HFFc6 (cell line): ENCODE measurements around the gene STS. TPM values are rescaled to one million over a fixed set of nuclear protein-coding genes. Genes with fewer than 3 reads are reported as not detected.

Experiments used
- DNase-seq: peaks from one replicate; pipeline ENCODE4 v3.0.0-alpha.2; 2018
- H3K27ac Mint-ChIP-seq: 2 replicates; pipeline ENCODE4 v1.8.0; 2020; ENCODE audit warnings: mild to moderate bottlenecking, mixed read lengths
- H3K27me3 Mint-ChIP-seq: 2 replicates; pipeline ENCODE4 v1.8.0; 2021; ENCODE audit warnings: mild to moderate bottlenecking, moderate library complexity, mixed read lengths; ENCODE audit not compliant: insufficient read depth
- H3K36me3 Mint-ChIP-seq: 2 replicates; pipeline ENCODE4 v1.8.0; 2021; ENCODE audit warnings: low read depth, mixed read lengths
- H3K4me1 Mint-ChIP-seq: 2 replicates; pipeline ENCODE4 v1.8.0; 2020; ENCODE audit warnings: low read depth, mixed read lengths
- H3K4me3 Mint-ChIP-seq: 2 replicates; pipeline ENCODE4 v1.8.0; 2020; ENCODE audit warnings: mild to moderate bottlenecking, moderate library complexity, mixed read lengths
- H3K9me3 Mint-ChIP-seq: 2 replicates; pipeline ENCODE4 v1.8.0; 2020; ENCODE audit warnings: mild to moderate bottlenecking, mixed read lengths
- CTCF ChIP-seq: fragments of 200-600 bp; sonication (generic); IDR thresholded peaks from 2 replicates; pipeline ENCODE4 v1.5.0; 2021; ENCODE audit warnings: antibody characterized with exemption, mild to moderate bottlenecking
- total RNA-seq, 6 experiments: library from RNA; stranded (reverse); fragmentation: NEBNext Ultra II Directional; extraction: Animal tissue kit (Norgen Biotek cat#: 25700); gene quantifications; 2 replicates in 1 of 6; 3 replicates in 5 of 6; pipeline ENCODE4 v1.2.3, GENCODE V29; 2021

The STS gene
- total RNA-seq, 6 experiments from 2014 or later, result 11.3 to 15.2 (median 13.3) TPM

DNA sequence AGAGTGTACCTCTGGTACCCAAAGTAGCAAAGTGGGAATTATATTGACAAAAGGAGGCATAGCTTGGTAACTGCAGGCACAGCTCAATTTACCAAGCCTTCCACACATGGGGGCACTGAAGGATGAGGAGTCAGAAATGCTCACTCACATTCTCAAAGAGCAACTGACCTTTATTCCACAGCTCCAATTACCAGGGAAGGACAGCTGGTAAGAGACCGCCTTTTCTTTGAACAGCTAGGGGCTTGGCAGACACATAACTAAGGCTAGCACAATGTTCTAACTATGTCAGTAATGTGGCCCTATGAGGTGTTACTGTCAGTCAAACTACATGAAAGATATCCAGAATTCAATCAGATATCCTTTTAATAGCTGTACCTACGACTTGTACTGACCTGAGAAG is 20.5 kb upstream of the STS start:
- no peak overlapping the region for H3K4me3 Mint-ChIP-seq
- DNase-seq, result no peak
- peaks cover 24% of the 10 kb centered on the region for H3K4me1 Mint-ChIP-seq
- peaks cover 14% of the 10 kb centered on the region; the same call in 1 of the 2 replicates for H3K36me3 Mint-ChIP-seq
- no peaks in the 10 kb centered on the region for H3K27me3 Mint-ChIP-seq
- no peak overlapping the region for H3K27ac Mint-ChIP-seq
- no peaks in the 10 kb centered on the region for H3K9me3 Mint-ChIP-seq
- no peak for TF ChIP-seq CTCF

- DNase-seq, result no peak
- peaks cover 4% of the 10 kb centered on the region; the same call in 1 of the 2 replicates for H3K36me3 Mint-ChIP-seq
- peak overlapping the region; percentile 91; the same call in 1 of the 2 replicates for H3K27ac Mint-ChIP-seq
- peaks cover 45% of the 10 kb centered on the region for H3K4me1 Mint-ChIP-seq
- H3K4me3 Mint-ChIP-seq, result no peak overlapping the region
- H3K9me3 Mint-ChIP-seq, result no peaks in the 10 kb centered on the region
- no peak for TF ChIP-seq CTCF
- H3K27me3 Mint-ChIP-seq, result no peaks in the 10 kb centered on the region; the same call in 1 of the 2 replicates
Observed at GRCh38 chrX:7131621-7132020, 15.9 kb upstream of the STS start.

DNA sequence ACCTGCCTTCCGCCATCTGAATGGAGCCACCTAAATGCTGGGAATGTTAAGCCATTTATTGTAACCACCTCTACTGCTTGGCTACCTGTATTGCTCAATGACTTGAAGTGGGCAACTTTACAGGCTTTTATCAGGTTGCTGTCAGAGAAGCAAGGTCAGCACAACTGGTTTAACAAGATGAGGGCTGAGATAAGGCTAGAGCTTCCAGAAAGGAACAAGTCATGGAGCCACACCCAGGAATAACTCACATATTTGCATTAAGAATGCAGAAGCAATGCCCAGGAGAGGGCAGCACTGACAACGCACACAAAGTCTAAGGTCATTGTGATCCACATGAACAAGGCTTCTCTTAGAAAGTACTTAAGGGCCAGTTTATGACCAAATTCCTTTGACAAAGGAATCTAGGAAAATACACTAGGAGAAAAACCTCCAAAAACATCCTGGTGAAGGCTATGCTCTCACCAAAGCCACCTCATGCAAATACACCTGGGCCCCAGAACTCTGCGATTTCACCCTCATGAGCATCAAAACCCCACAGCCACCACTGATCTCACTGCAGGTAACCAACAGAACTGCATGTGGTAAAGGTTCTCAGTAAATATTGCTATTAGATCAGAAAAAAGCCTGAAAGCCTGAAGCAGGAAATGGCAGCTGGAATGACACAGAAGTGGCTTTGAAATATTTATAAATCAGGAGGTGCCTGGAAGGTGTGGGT is 15.0 kb upstream of the STS start:
- Mint-ChIP-seq H3K4me1 (peaks cover 45% of the 10 kb centered on the region), H3K27me3 (no peaks in the 10 kb centered on the region; the same call in 1 of the 2 replicates), H3K4me3 (peak overlapping the region; percentile 60; the same call in 1 of the 2 replicates), H3K9me3 (no peaks in the 10 kb centered on the region), H3K36me3 (peaks cover 4% of the 10 kb centered on the region; the same call in 1 of the 2 replicates), H3K27ac (peak overlapping the region; percentile 91)
- TF ChIP-seq CTCF, result peak; percentile 77
- DNase-seq, result peak; percentile 83

DNA sequence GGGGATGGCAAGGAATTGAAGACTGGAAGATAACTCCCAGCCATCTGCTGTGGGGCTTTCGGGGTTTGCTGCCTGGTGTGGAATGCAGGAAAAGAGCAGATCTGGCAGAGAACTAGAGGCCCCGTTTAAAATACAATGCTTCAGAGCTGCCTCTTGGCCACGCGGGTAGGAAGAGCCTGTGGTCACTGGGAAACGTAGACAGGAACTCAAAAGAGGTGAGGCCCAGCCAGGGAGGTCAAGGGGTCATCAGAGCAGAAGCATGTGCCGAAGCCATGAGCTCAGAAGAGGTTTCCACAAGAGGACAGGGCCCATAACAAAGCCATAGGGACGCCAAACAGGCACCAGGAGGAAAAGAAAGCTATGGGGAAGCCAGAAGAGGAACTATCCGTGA is 14.5 kb upstream of the STS start:
- H3K4me3 Mint-ChIP-seq, result peak overlapping the region; percentile 60; the same call in 1 of the 2 replicates
- H3K9me3 Mint-ChIP-seq, result no peaks in the 10 kb centered on the region
- peaks cover 1% of the 10 kb centered on the region; the same call in 1 of the 2 replicates for H3K27me3 Mint-ChIP-seq
- H3K4me1 Mint-ChIP-seq, result peaks cover 50% of the 10 kb centered on the region
- DNase-seq, result no peak
- peaks cover 4% of the 10 kb centered on the region; the same call in 1 of the 2 replicates for H3K36me3 Mint-ChIP-seq
- H3K27ac Mint-ChIP-seq, result peak overlapping the region; percentile 91
- TF ChIP-seq CTCF, result no peak

- no peaks in the 10 kb centered on the region for H3K9me3 Mint-ChIP-seq
- no peak overlapping the region for H3K4me3 Mint-ChIP-seq
- TF ChIP-seq CTCF, result no peak
- H3K36me3 Mint-ChIP-seq, result peaks cover 4% of the 10 kb centered on the region; the same call in 1 of the 2 replicates
- H3K27me3 Mint-ChIP-seq, result peaks cover 1% of the 10 kb centered on the region; the same call in 1 of the 2 replicates
- DNase-seq, result no peak
- H3K4me1 Mint-ChIP-seq, result peaks cover 68% of the 10 kb centered on the region
- peak overlapping the region; percentile 49 for H3K27ac Mint-ChIP-seq
Observed at GRCh38 chrX:7134981-7135380, 12.5 kb upstream of the STS start.
